NCI-H1048 (cell line): ENCODE results near the gene WDR45B.
"Not testable (repeated sequence)": the region's sequence is repeated elsewhere in the genome, so short reads cannot be mapped to it uniquely, and the experiment has no call there.

ENCODE experiments used
- DNase-seq: peaks from one replicate; lab custom pipeline; 2025; lab: John Stamatoyannopoulos, UW

The WDR45B gene

GRCh38 chr17:82599674-82600661, 48.3 kb downstream of the WDR45B start:
- no peak for DNase-seq

GRCh38 chr17:82598256-82599119, 49.8 kb downstream of the WDR45B start:
- DNase-seq = no peak

GRCh38 chr17:82596837-82597672, 51.2 kb downstream of the WDR45B start:
- no peak for DNase-seq

- no peak for DNase-seq
Measured at GRCh38 chr17:82596296-82596695, 51.9 kb downstream of the WDR45B start.

- DNase-seq = no peak
Measured at GRCh38 chr17:82595893-82596292, 52.4 kb downstream of the WDR45B start.

GRCh38 chr17:82594571-82594970, 53.7 kb downstream of the WDR45B start:
- DNase-seq = no peak

- DNase-seq = no peak
Measured at GRCh38 chr17:82593590-82594087, 54.6 kb downstream of the WDR45B start.

GRCh38 chr17:82592767-82593589, 55.3 kb downstream of the WDR45B start:
- DNase-seq = no peak

GRCh38 chr17:82592289-82592766, 55.9 kb downstream of the WDR45B start:
- DNase-seq = no peak

GRCh38 chr17:82590881-82591539, 57.2 kb downstream of the WDR45B start:
- no peak for DNase-seq

- DNase-seq = no peak
Measured at GRCh38 chr17:82590216-82590615, 58.0 kb downstream of the WDR45B start.

GRCh38 chr17:82589851-82590180, 58.4 kb downstream of the WDR45B start:
- no peak for DNase-seq

- no peak for DNase-seq
Measured at GRCh38 chr17:82588266-82589175, 59.7 kb downstream of the WDR45B start.

- DNase-seq = no peak
Measured at GRCh38 chr17:82587234-82588086, 60.8 kb downstream of the WDR45B start.

GRCh38 chr17:82586576-82587233, 61.5 kb downstream of the WDR45B start:
- no peak for DNase-seq

- DNase-seq = not testable (repeated sequence)
Measured at GRCh38 chr17:82585935-82586575, 62.2 kb downstream of the WDR45B start.

GRCh38 chr17:82583720-82584234, 64.5 kb downstream of the WDR45B start:
- no peak for DNase-seq
